UCSD-AML1 (cell line): ENCODE data around the gene CARD11.

Experiments used
- DNase-seq: peaks from one replicate; lab custom pipeline; 2025; ENCODE audit not compliant: unreplicated experiment; lab: John Stamatoyannopoulos, UW

The CARD11 gene

DNA sequence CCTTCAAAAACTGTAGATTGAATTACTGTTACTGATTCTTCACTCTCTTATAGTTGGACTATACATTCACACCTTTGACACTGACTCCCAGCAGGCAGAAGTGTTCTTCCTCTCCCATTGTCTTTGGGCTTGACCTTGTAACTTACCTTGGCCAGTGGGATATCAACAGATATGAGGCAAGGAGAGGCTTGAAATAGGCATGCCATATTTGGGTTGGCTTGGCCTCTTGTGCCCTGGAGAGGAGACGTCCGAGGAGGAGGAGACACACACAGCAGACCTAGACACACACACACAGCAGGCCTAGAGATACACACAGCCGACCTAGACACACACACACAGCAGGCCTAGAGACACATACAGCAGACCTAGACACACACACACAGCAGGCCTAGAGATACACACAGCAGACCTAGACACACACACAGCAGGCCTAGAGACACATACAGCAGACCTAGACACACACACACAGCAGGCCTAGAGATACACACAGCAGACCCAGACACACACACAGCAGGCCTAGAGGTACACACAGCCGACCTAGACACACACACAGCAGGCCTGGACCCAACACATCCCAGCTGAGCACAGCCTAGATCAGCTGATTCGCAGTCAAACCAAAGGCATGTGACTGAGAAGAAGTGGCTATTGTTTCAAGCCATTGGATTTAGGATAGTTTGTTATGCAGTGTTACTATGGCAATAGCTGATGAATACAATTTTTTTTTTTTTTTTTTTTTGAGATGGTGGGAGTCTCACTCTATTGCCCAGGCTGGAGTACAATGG is 187.1 kb downstream of the CARD11 start:
- DNase-seq = no peak
